WTC11 (cell line): ENCODE measurements around the gene HOXA9. TPM values are rescaled to one million over a fixed set of nuclear protein-coding genes. Genes with fewer than 3 reads are reported as not detected.

ENCODE experiments used
- ATAC-seq: fragments of 200-7000 bp; cut with Tn5 transposase; 2 replicates; pipeline ENCODE4 v1.10.0; 2021; ENCODE audit warnings: mild to moderate bottlenecking, moderate library complexity
- CTCF ChIA-PET: fragments of 300-600 bp; sonication (Branson Sonifier 250); formaldehyde crosslinking; loops from one replicate; lab custom pipeline; 2021; ENCODE audit warnings: antibody characterized with exemption; lab: Charles Lee
- POLR2A ChIA-PET: fragments of 350-600 bp; sonication (Branson Sonifier 250); formaldehyde crosslinking; loops from one replicate; lab custom pipeline; 2021; ENCODE audit warnings: antibody characterized with exemption; lab: Charles Lee
- DNase-seq: peaks from one replicate; pipeline ENCODE4 v3.0.0; 2021; ENCODE audit warnings: low spot score
- H3K27ac Mint-ChIP-seq: 2 replicates; pipeline ENCODE4 v1.8.0; 2021; ENCODE audit warnings: mixed read lengths
- H3K27me3 Mint-ChIP-seq: 2 replicates; pipeline ENCODE4 v1.8.0; 2021; ENCODE audit warnings: low read depth, mild to moderate bottlenecking, moderate library complexity, mixed read lengths
- H3K36me3 Mint-ChIP-seq: 2 replicates; pipeline ENCODE4 v1.8.0; 2021; ENCODE audit warnings: mixed read lengths
- H3K4me1 Mint-ChIP-seq: 2 replicates; pipeline ENCODE4 v1.8.0; 2022; ENCODE audit warnings: mixed read lengths
- H3K4me3 Mint-ChIP-seq: 2 replicates; pipeline ENCODE4 v1.8.0; 2021; ENCODE audit warnings: mild to moderate bottlenecking, moderate library complexity, mixed read lengths
- H3K9me3 Mint-ChIP-seq: 2 replicates; pipeline ENCODE4 v1.8.0; 2021; ENCODE audit warnings: mixed read lengths
- ATF3 ChIP-seq: sonication (generic); formaldehyde crosslinking; conservative IDR thresholded peaks from 2 replicates; pipeline ENCODE4 v1.8.1; 2022; ENCODE audit warnings: mild to moderate bottlenecking, missing genetic modification reagents
- E2F5 ChIP-seq: sonication (generic); formaldehyde crosslinking; IDR thresholded peaks from 2 replicates; pipeline ENCODE4 v1.8.1; 2022; ENCODE audit warnings: mild to moderate bottlenecking, moderate library complexity, missing genetic modification reagents
- ESRRA ChIP-seq: sonication (generic); formaldehyde crosslinking; IDR thresholded peaks from 2 replicates; pipeline ENCODE4 v1.8.1; 2022; ENCODE audit warnings: mild to moderate bottlenecking, missing genetic modification reagents, borderline replicate concordance
- FOXP4 ChIP-seq: sonication (generic); formaldehyde crosslinking; IDR thresholded peaks from 2 replicates; pipeline ENCODE4 v1.8.0; 2022; ENCODE audit warnings: mild to moderate bottlenecking, missing genetic modification reagents
- GABPB1 ChIP-seq: sonication (generic); formaldehyde crosslinking; IDR thresholded peaks from 2 replicates; pipeline ENCODE4 v1.8.1; 2023; ENCODE audit warnings: mild to moderate bottlenecking, missing genetic modification reagents
- HMGA2 ChIP-seq: fragments of 250-450 bp; sonication (Bioruptor Pico); IDR thresholded peaks from 2 replicates; pipeline ENCODE4 v1.4.0; 2021; ENCODE audit warnings: mild to moderate bottlenecking, moderate library complexity
- JAZF1 ChIP-seq: fragments of 250-450 bp; sonication (Bioruptor Pico); IDR thresholded peaks from 2 replicates; pipeline ENCODE4 v1.9.0; 2021; ENCODE audit warnings: moderate library complexity, mild to moderate bottlenecking, inconsistent platforms
- MYBL2 ChIP-seq: sonication (generic); formaldehyde crosslinking; IDR thresholded peaks from 2 replicates; pipeline ENCODE4 v1.8.1; 2023; ENCODE audit warnings: mild to moderate bottlenecking, moderate library complexity, missing genetic modification reagents
- NFE2L1 ChIP-seq: sonication (generic); formaldehyde crosslinking; IDR thresholded peaks from 2 replicates; pipeline ENCODE4 v1.8.1; 2023; ENCODE audit warnings: missing genetic modification reagents
- NR1H2 ChIP-seq: sonication (generic); formaldehyde crosslinking; IDR thresholded peaks from 2 replicates; pipeline ENCODE4 v1.9.0; 2021; ENCODE audit warnings: mild to moderate bottlenecking, moderate library complexity, missing genetic modification reagents
- RELA ChIP-seq: sonication (generic); formaldehyde crosslinking; IDR thresholded peaks from 2 replicates; pipeline ENCODE4 v1.8.1; 2022; ENCODE audit warnings: missing genetic modification reagents, mild to moderate bottlenecking, borderline replicate concordance
- SMAD3 ChIP-seq: sonication (generic); formaldehyde crosslinking; IDR thresholded peaks from 2 replicates; pipeline ENCODE4 v1.8.0; 2022; ENCODE audit warnings: missing genetic modification reagents, mild to moderate bottlenecking, borderline replicate concordance
- SMAD4 ChIP-seq: sonication (generic); formaldehyde crosslinking; IDR thresholded peaks from 2 replicates; pipeline ENCODE4 v1.8.0; 2022; ENCODE audit warnings: mild to moderate bottlenecking, missing genetic modification reagents
- SOX15 ChIP-seq: fragments of 250-450 bp; sonication (Bioruptor Pico); IDR thresholded peaks from 2 replicates; pipeline ENCODE4 v1.9.0; 2021; ENCODE audit warnings: mild to moderate bottlenecking
- STAT6 ChIP-seq: sonication (generic); formaldehyde crosslinking; conservative IDR thresholded peaks from 2 replicates; pipeline ENCODE4 v1.8.1; 2023; ENCODE audit warnings: mild to moderate bottlenecking, low read depth, missing genetic modification reagents, moderate library complexity
- TCF7 ChIP-seq: sonication (generic); formaldehyde crosslinking; IDR thresholded peaks from 2 replicates; pipeline ENCODE4 v1.8.0; 2022; ENCODE audit warnings: mild to moderate bottlenecking, low read depth, missing genetic modification reagents, moderate library complexity
- TEAD4 ChIP-seq: sonication (generic); formaldehyde crosslinking; IDR thresholded peaks from 2 replicates; pipeline ENCODE4 v1.8.0; 2022; ENCODE audit warnings: mild to moderate bottlenecking, missing genetic modification reagents
- ZBTB21 ChIP-seq: sonication (generic); formaldehyde crosslinking; IDR thresholded peaks from 2 replicates; pipeline ENCODE4 v1.8.1; 2023; ENCODE audit warnings: mild to moderate bottlenecking, missing genetic modification reagents, borderline replicate concordance
- ZNF263 ChIP-seq: sonication (generic); formaldehyde crosslinking; IDR thresholded peaks from 2 replicates; pipeline ENCODE4 v1.8.1; 2022; ENCODE audit warnings: low read depth, mild to moderate bottlenecking, moderate library complexity, missing genetic modification reagents
- ZNF512 ChIP-seq: sonication (generic); formaldehyde crosslinking; IDR thresholded peaks from 2 replicates; pipeline ENCODE4 v1.8.1; 2022; ENCODE audit warnings: missing genetic modification reagents, borderline replicate concordance
- total RNA-seq: library from RNA; stranded (reverse); gene quantifications from 3 replicates; pipeline ENCODE4 v1.2.3, GENCODE V29; 2021

Gene HOXA9
- total RNA-seq, 1 experiment from 2014 or later: not detected

GRCh38 chr7:27145914-27146412, 19.4 kb downstream of the HOXA9 start (continued):
- no peak for TF ChIP-seq E2F5 (CRISPR knock-in tag)
- TF ChIP-seq STAT6 (CRISPR knock-in tag): no peak
- no peak for TF ChIP-seq ZNF263 (CRISPR knock-in tag)
- TF ChIP-seq TEAD4 (CRISPR knock-in tag): no peak
- TF ChIP-seq TCF7 (CRISPR knock-in tag): no peak

- peaks cover 24% of the 10 kb centered on the region for H3K4me1 Mint-ChIP-seq
- POLR2A ChIA-PET: no interaction called here
- TF ChIP-seq GABPB1 (no peak), SOX15 (CRISPR knock-in tag) (no peak), ZBTB21 (CRISPR knock-in tag) (no peak), JAZF1 (CRISPR knock-in tag) (no peak)
- TF ChIP-seq, all 79 proteins: peak for 0
- Mint-ChIP-seq H3K27me3 (peaks cover 100% of the 10 kb centered on the region), H3K36me3 (no peaks in the 10 kb centered on the region), H3K27ac (no peak overlapping the region), H3K9me3 (no peaks in the 10 kb centered on the region), H3K4me3 (0 out of 2 replicates have a peak overlapping the region, but pooled peaks have one; percentile 20)
- peak; percentile 20 for DNase-seq
- no peak for ATAC-seq
- CTCF ChIA-PET: interaction anchor here (1.2 to 2.5 kb wide), 7 partner anchors 14 to 768 kb away, joined by 3 to 7 read pairs (median 5); no protein-coding TSS in a partner anchor
Measured at GRCh38 chr7:27145165-27145913, 20.0 kb downstream of the HOXA9 start.

- CTCF ChIA-PET: interaction anchor here (1.2 to 2.5 kb wide), 11 partner anchors 11 to 768 kb away, joined by 3 to 9 read pairs (median 5); partner anchors contain the start of gene HOXA11
- Mint-ChIP-seq H3K4me1 (peaks cover 24% of the 10 kb centered on the region), H3K36me3 (no peaks in the 10 kb centered on the region)
- POLR2A ChIA-PET: no interaction called here
- no peak for ATAC-seq
- TF ChIP-seq ATF3 (CRISPR knock-in tag) (no peak), ZNF263 (CRISPR knock-in tag) (0 out of 2 replicates have a peak, but pooled peaks have one; percentile 13)
- TF ChIP-seq, all 79 proteins: peak for 1
- DNase-seq: peak; percentile 38
- Mint-ChIP-seq H3K9me3 (no peaks in the 10 kb centered on the region), H3K27me3 (peaks cover 100% of the 10 kb centered on the region), H3K4me3 (0 out of 2 replicates have a peak overlapping the region, but pooled peaks have one; percentile 20), H3K27ac (no peak overlapping the region)
Measured at GRCh38 chr7:27144781-27145164, 20.6 kb downstream of the HOXA9 start.

GRCh38 chr7:27143950-27144780, 21.2 kb downstream of the HOXA9 start:
- Mint-ChIP-seq H3K4me1 (peaks cover 25% of the 10 kb centered on the region), H3K4me3 (no peak overlapping the region), H3K36me3 (no peaks in the 10 kb centered on the region), H3K27me3 (peaks cover 100% of the 10 kb centered on the region), H3K9me3 (no peaks in the 10 kb centered on the region), H3K27ac (no peak overlapping the region)
- CTCF ChIA-PET: interaction anchor here (0.6 to 3.8 kb wide), 38 partner anchors 9 to 1251 kb away, joined by 3 to 39 read pairs (median 4); partner anchors contain the start of genes HOXA11, HOXA13, HOXA3 and SKAP2
- no peak for DNase-seq
- no peak for ATAC-seq
- POLR2A ChIA-PET: interaction anchor here (0.6 kb wide), 1 partner anchor 134 kb away, joined by 3 read pairs; no protein-coding TSS in a partner anchor
- no peak for TF ChIP-seq HMGA2 (CRISPR knock-in tag)
- no peak for TF ChIP-seq NFE2L1 (CRISPR knock-in tag)
- TF ChIP-seq ESRRA (CRISPR knock-in tag): no peak
- TF ChIP-seq NR1H2: no peak
- no peak for TF ChIP-seq FOXP4 (CRISPR knock-in tag)
- no peak for TF ChIP-seq ZNF512 (CRISPR knock-in tag)
- no peak for TF ChIP-seq RELA (CRISPR knock-in tag)
- no peak for TF ChIP-seq SMAD3 (CRISPR knock-in tag)
- no peak for TF ChIP-seq SMAD4 (CRISPR knock-in tag)
- TF ChIP-seq MYBL2 (CRISPR knock-in tag): no peak
